Raji (cell line): ENCODE measurements around the gene SCAMP1.

Source experiments
- POLR2A ChIP-seq: IDR thresholded peaks from 2 replicates; pipeline ENCODE4 v1.6.1; 2011; ENCODE audit warnings: low read depth, low read length, control low read depth; ENCODE audit not compliant: insufficient read depth

Gene SCAMP1

GRCh38 chr5:78399116-78399515 lies 38.7 kb downstream of the SCAMP1 start:
- no peak for TF ChIP-seq POLR2A

- TF ChIP-seq POLR2A, result no peak
Measured at GRCh38 chr5:78404682-78405293, 44.4 kb downstream of the SCAMP1 start.

- no peak for TF ChIP-seq POLR2A
Measured at GRCh38 chr5:78405829-78406750, 45.7 kb downstream of the SCAMP1 start.

GRCh38 chr5:78407458-78407857 lies 47.0 kb downstream of the SCAMP1 start:
- no peak for TF ChIP-seq POLR2A

- TF ChIP-seq POLR2A, result no peak
Measured at GRCh38 chr5:78411586-78411985, 51.2 kb downstream of the SCAMP1 start.

- TF ChIP-seq POLR2A, result no peak
Measured at GRCh38 chr5:78416677-78417425, 56.4 kb downstream of the SCAMP1 start.

GRCh38 chr5:78419396-78419795 lies 59.0 kb downstream of the SCAMP1 start:
- no peak for TF ChIP-seq POLR2A

GRCh38 chr5:78420548-78420947 lies 60.1 kb downstream of the SCAMP1 start:
- no peak for TF ChIP-seq POLR2A

- no peak for TF ChIP-seq POLR2A
Measured at GRCh38 chr5:78424665-78425064, 64.2 kb downstream of the SCAMP1 start.

GRCh38 chr5:78429332-78429980 lies 69.0 kb downstream of the SCAMP1 start:
- no peak for TF ChIP-seq POLR2A

- TF ChIP-seq POLR2A, result no peak
Measured at GRCh38 chr5:78430866-78431265, 70.4 kb downstream of the SCAMP1 start.

GRCh38 chr5:78433972-78434371 lies 73.6 kb downstream of the SCAMP1 start:
- no peak for TF ChIP-seq POLR2A

GRCh38 chr5:78447775-78448424 lies 87.5 kb downstream of the SCAMP1 start:
- no peak for TF ChIP-seq POLR2A

- TF ChIP-seq POLR2A, result no peak
Measured at GRCh38 chr5:78449103-78449502, 88.7 kb downstream of the SCAMP1 start.

GRCh38 chr5:78458843-78459242 lies 98.4 kb downstream of the SCAMP1 start:
- TF ChIP-seq POLR2A, result no peak
